Body of pancreas (tissue), 4 donors: ENCODE data around the gene ADAP2.

ENCODE experiments used
- POLR2A ChIP-seq, 3 donors: fragments of 450-650 bp; IDR thresholded peaks; one replicate each; pipeline ENCODE4 v1.6.1; 2016; ENCODE audit warnings: antibody characterized with exemption in 3 of 3, mild to moderate bottlenecking in 2 of 3
- TF ChIP-seq, protein P1 (sequence below), 7 experiments: fragments of 450-650 bp in 4 of 7; fragments of 200-600 bp in 3 of 7; sonication (generic) in 3 of 7; IDR thresholded peaks; one replicate each; pipeline ENCODE4 v1.5.1; 2016 to 2019; ENCODE audit warnings: antibody characterized with exemption in 7 of 7

GRCh38 chr17:30913955-30914354 lies 7.8 kb upstream of the ADAP2 start:
- no peak for TF ChIP-seq POLR2A (IDR thresholded peaks at IDR 0.05)
- TF ChIP-seq, protein P1, sequence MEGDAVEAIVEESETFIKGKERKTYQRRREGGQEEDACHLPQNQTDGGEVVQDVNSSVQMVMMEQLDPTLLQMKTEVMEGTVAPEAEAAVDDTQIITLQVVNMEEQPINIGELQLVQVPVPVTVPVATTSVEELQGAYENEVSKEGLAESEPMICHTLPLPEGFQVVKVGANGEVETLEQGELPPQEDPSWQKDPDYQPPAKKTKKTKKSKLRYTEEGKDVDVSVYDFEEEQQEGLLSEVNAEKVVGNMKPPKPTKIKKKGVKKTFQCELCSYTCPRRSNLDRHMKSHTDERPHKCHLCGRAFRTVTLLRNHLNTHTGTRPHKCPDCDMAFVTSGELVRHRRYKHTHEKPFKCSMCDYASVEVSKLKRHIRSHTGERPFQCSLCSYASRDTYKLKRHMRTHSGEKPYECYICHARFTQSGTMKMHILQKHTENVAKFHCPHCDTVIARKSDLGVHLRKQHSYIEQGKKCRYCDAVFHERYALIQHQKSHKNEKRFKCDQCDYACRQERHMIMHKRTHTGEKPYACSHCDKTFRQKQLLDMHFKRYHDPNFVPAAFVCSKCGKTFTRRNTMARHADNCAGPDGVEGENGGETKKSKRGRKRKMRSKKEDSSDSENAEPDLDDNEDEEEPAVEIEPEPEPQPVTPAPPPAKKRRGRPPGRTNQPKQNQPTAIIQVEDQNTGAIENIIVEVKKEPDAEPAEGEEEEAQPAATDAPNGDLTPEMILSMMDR (IDR thresholded peaks at IDR 0.05): no peak
